HepG2 (cell line): ENCODE results near the gene CCDC183. TPM values are rescaled to one million over a fixed set of nuclear protein-coding genes. Genes with fewer than 3 reads are reported as not detected.

Experiments
- ATAC-seq: fragments of 200-7000 bp; cut with Tn5 transposase; 3 replicates; pipeline ENCODE4 v1.9.1; 2020; ENCODE audit warnings: mild to moderate bottlenecking, moderate library complexity
- BruUV-seq: library from RNA; stranded (reverse); fragments of 400-500 nt; replicated peaks from 2 replicates; lab custom pipeline; 2021; lab: Mats Ljungman, UMichigan
- CTCF ChIA-PET: fragments of 300-600 bp; formaldehyde crosslinking; extraction: SDS; loops from one replicate; lab custom pipeline; 2021; ENCODE audit warnings: low total read pairs, inconsistent platforms, low intra/inter-chr PET ratio; lab: Yijun Ruan, JAX
- POLR2A ChIA-PET: fragments of 350-600 bp; sonication (Branson Sonifier 250); formaldehyde crosslinking; loops from one replicate; lab custom pipeline; 2020; ENCODE audit warnings: antibody characterized with exemption, inconsistent platforms; lab: Yijun Ruan, JAX
- DNase-seq: peaks from one replicate; pipeline ENCODE4 v3.0.0-alpha.2; 2015; ENCODE audit warnings: low spot score
- FAIRE-seq: peaks from 3 replicates; lab custom pipeline; 2011; peaks lifted over from hg19 to GRCh38; lab: Jason Lieb, UNC
- H2AFZ ChIP-seq: one replicate; pipeline ENCODE4 v1.6.1; 2011; ENCODE audit warnings: low read length, inconsistent platforms
- H3K27ac ChIP-seq: fragments of 300-600 bp; 3 replicates; pipeline ENCODE4 v1.8.0; 2011; ENCODE audit warnings: mixed run types, mild to moderate bottlenecking, mixed read lengths, low read length, inconsistent platforms; ENCODE audit not compliant: insufficient read depth; ENCODE audit errors: extremely low read length
- H3K27me3 ChIP-seq, 2 experiments: fragments of 200-600 bp in 1 of 2; 2 replicates in 1 of 2; 3 replicates in 1 of 2; pipeline versions ENCODE4 v1.6.0 to v1.8.0; 2011; ENCODE audit warnings: low read length in 2 of 2, mild to moderate bottlenecking in 2 of 2, moderate library complexity in 2 of 2, inconsistent platforms in 1 of 2; ENCODE audit not compliant: insufficient read depth in 2 of 2, control insufficient read depth in 1 of 2
- H3K36me3 ChIP-seq, 2 experiments: fragments of 200-600 bp in 1 of 2; replicated peaks in 1 of 2; 2 replicates in 1 of 2; 3 replicates in 1 of 2; pipeline versions ENCODE4 v1.5.1 to v1.8.0; 2011; ENCODE audit warnings: low read length in 2 of 2, inconsistent platforms in 1 of 2; ENCODE audit not compliant: insufficient read depth in 2 of 2, control insufficient read depth in 1 of 2
- H3K4me1 ChIP-seq: 2 replicates; pipeline ENCODE4 v1.5.1; 2012; ENCODE audit warnings: low read length, inconsistent platforms; ENCODE audit not compliant: insufficient read depth
- H3K4me2 ChIP-seq: 2 replicates; pipeline ENCODE4 v1.6.0; 2011; ENCODE audit warnings: low read depth, low read length, inconsistent platforms
- H3K4me3 ChIP-seq, 3 experiments: fragments of 200-600 bp in 1 of 3; sonication (generic), shearing (Covaris generic) in 1 of 3; replicated peaks in 1 of 3; 2 replicates each; pipeline ENCODE4 v1.5.1; 2011 to 2016; ENCODE audit warnings: low read length in 3 of 3, inconsistent platforms in 2 of 3, low read depth in 2 of 3, mild to moderate bottlenecking in 2 of 3, control low read depth in 1 of 3, mixed read lengths in 1 of 3; ENCODE audit not compliant: insufficient read depth in 1 of 3
- H3K79me2 ChIP-seq: one replicate; pipeline ENCODE4 v1.6.1; 2011; ENCODE audit warnings: low read length, inconsistent platforms; ENCODE audit not compliant: insufficient read depth
- H3K9ac ChIP-seq: 2 replicates; pipeline ENCODE4 v1.6.0; 2011; ENCODE audit warnings: mild to moderate bottlenecking, low read depth, low read length, inconsistent platforms; ENCODE audit not compliant: insufficient read depth
- H3K9me3 ChIP-seq: 2 replicates; pipeline ENCODE4 v1.5.1; 2012; ENCODE audit warnings: mild to moderate bottlenecking, low read length
- H4K20me1 ChIP-seq: 2 replicates; pipeline ENCODE4 v1.6.0; 2011; ENCODE audit warnings: inconsistent platforms, mild to moderate bottlenecking, low read length, moderate library complexity; ENCODE audit not compliant: insufficient read depth
- AGO2 ChIP-seq: fragments of 200-400 bp; formaldehyde crosslinking; optimal IDR thresholded peaks from 2 replicates; pipeline ENCODE3; 2017; ENCODE audit warnings: mild to moderate bottlenecking, low read depth, low read length, moderate library complexity
- DZIP1 ChIP-seq: sonication (generic); formaldehyde crosslinking; IDR thresholded peaks from 2 replicates; pipeline ENCODE4 v1.5.0; 2020; ENCODE audit warnings: mild to moderate bottlenecking, missing genetic modification reagents
- ZNF354B ChIP-seq: sonication (generic); formaldehyde crosslinking; IDR thresholded peaks from 2 replicates; pipeline ENCODE4 v1.8.0; 2022; ENCODE audit warnings: mild to moderate bottlenecking, missing genetic modification reagents
- WGBS: methylation state at CpG from one replicate; pipeline ENCODE4 v1.1.6; 2017; ENCODE audit warnings: low lambda C conversion rate; 5-methylcytosine and 5-hydroxymethylcytosine counted together
- in situ Hi-C: cut with HindIII; loops from 2 replicates; pipeline ENCODE4 v1.10.0; 2017; ENCODE audit warnings: low pct_unique_long_range_greater_than_20kb; ENCODE audit not compliant: extremely low pct_ligation_motif_present
- intact Hi-C: fragments of 100-400 bp; cut with micrococcal nuclease; formaldehyde crosslinking; loops from one replicate; pipeline ENCODE4 v1.10.0; 2022; ENCODE audit not compliant: unreplicated experiment
- polyA plus RNA-seq, 8 experiments: library from polyadenylated mRNA; depleted of rRNA in 3 of 8; stranded (reverse) in 7 of 8; unstranded in 1 of 8; fragments of >200 nt; fragmentation: Illumina TruSeq in 4 of 8; extraction: Trizol in 4 of 8; gene quantifications; 2 replicates each; pipeline versions ENCODE4 v1.2.1 to v1.2.3, GENCODE V29; 2011 to 2016; ENCODE audit warnings: low read depth in 4 of 8, missing spikeins in 1 of 8, mixed read lengths in 1 of 8; ENCODE audit not compliant: insufficient read depth in 1 of 8
- total RNA-seq, 5 experiments: library from RNA; depleted of rRNA; stranded (reverse); fragments of >200 nt; fragmentation: Illumina TruSeq; extraction: Trizol; gene quantifications; 2 replicates each; pipeline ENCODE4 v1.2.3, GENCODE V29; 2016; ENCODE audit warnings: low read depth in 1 of 5

Gene CCDC183
- total and polyA plus RNA-seq, 2 of the 13 experiments (the other 11 are each of a cell fraction or from before 2014, with no cell fraction given), result 5.0 to 66.4 TPM

GRCh38 chr9:136826188-136826541 is 30.0 kb downstream of the CCDC183 start:
- H3K27me3 ChIP-seq, result no peaks in the 10 kb centered on the region
- H3K36me3 ChIP-seq, result peaks cover 47 to 77% of the 10 kb centered on the region in 2 experiments
- DNase-seq, result no peak
- TF ChIP-seq DZIP1 (CRISPR knock-in tag) (no peak), AGO2 (peak; percentile 67)
- no peak overlapping the region for H3K27ac ChIP-seq
- no peak overlapping the region for H3K9ac ChIP-seq
- no peak overlapping the region for H2AFZ ChIP-seq
- in situ Hi-C loops, result no loop called here
- no peak overlapping the region for H3K4me3 ChIP-seq
- no peaks in the 10 kb centered on the region for H3K4me1 ChIP-seq
- H3K9me3 ChIP-seq, result no peaks in the 10 kb centered on the region
- no peak overlapping the region for H3K4me2 ChIP-seq
- H3K79me2 ChIP-seq, result no peaks in the 10 kb centered on the region
- H4K20me1 ChIP-seq, result no peaks in the 10 kb centered on the region
- POLR2A ChIA-PET, result no interaction called here
- ATAC-seq, result no peak
- intact Hi-C loops, result no loop called here
- 100% methylated on average over 1 of the region's 17 CpGs for WGBS
- BruUV-seq, result no TSS peak
- CTCF ChIA-PET, result no interaction called here
- FAIRE-seq, result no peak

GRCh38 chr9:136826703-136827582 is 30.8 kb downstream of the CCDC183 start:
- DNase-seq (no peak), FAIRE-seq (no peak), ATAC-seq (no peak)
- Histone ChIP-seq H3K36me3 (peaks cover 52 to 85% of the 10 kb centered on the region in 2 experiments), H4K20me1 (no peaks in the 10 kb centered on the region), H3K9ac (no peak overlapping the region), H3K4me1 (no peaks in the 10 kb centered on the region), H3K9me3 (no peaks in the 10 kb centered on the region), H3K4me3 (no peak overlapping the region), H3K27me3 (no peaks in the 10 kb centered on the region), H3K79me2 (no peaks in the 10 kb centered on the region), H3K27ac (no peak overlapping the region), H3K4me2 (no peak overlapping the region), H2AFZ (no peak overlapping the region)
- BruUV-seq, result no TSS peak
- TF ChIP-seq ZNF354B (CRISPR knock-in tag), result no peak
- TF ChIP-seq AGO2, result peak; percentile 45
- intact Hi-C loops, result no loop called here
- ChIA-PET CTCF (no interaction called here), POLR2A (no interaction called here)
- 98% methylated on average over 13 of the region's 24 CpGs for whole genome bisulfite sequencing
- in situ Hi-C loops, result no loop called here
